ENCODE measurements around the gene TSPAN7. TPM values are rescaled to one million over a fixed set of nuclear protein-coding genes. Genes with fewer than 3 reads are reported as not detected.

TSPAN7 gene
- total RNA-seq, 1 experiment from 2014 or later, result not detected

GRCh38 chrX:38678821-38679220 is 117.5 kb downstream of the TSPAN7 start:
- H3K4me2 ChIP-seq, result no peak overlapping the region
- no peaks in the 10 kb centered on the region for H3K9me3 ChIP-seq (ENCODE audit: insufficient read depth, low read depth)
- H3K79me2 ChIP-seq (ENCODE audit: low read depth), result no peaks in the 10 kb centered on the region
- H4K20me1 ChIP-seq (ENCODE audit: insufficient read depth), result no peaks in the 10 kb centered on the region
- no peaks in the 10 kb centered on the region for H3K36me3 ChIP-seq (ENCODE audit: low read depth)
- no peaks in the 10 kb centered on the region for H3K27me3 ChIP-seq (ENCODE audit: insufficient read depth, low read depth)
- no peak overlapping the region for H3K27ac ChIP-seq
- ChIA-PET POLR2A (ENCODE audit: unreplicated experiment) (no interaction called here), CTCF (no interaction called here)
- H3K4me1 ChIP-seq (replicated peaks; ENCODE audit: insufficient read depth), result no peaks in the 10 kb centered on the region
- H3F3A ChIP-seq (ENCODE audit: insufficient read depth, low read depth), result no peaks in the 10 kb centered on the region
- intact Hi-C loops (cut with micrococcal nuclease; ENCODE audit: unreplicated experiment), result no loop called here
- no peak for DNase-seq
- H3K9me2 ChIP-seq (ENCODE audit: insufficient read depth), result no peaks in the 10 kb centered on the region
- TF ChIP-seq, protein P1, sequence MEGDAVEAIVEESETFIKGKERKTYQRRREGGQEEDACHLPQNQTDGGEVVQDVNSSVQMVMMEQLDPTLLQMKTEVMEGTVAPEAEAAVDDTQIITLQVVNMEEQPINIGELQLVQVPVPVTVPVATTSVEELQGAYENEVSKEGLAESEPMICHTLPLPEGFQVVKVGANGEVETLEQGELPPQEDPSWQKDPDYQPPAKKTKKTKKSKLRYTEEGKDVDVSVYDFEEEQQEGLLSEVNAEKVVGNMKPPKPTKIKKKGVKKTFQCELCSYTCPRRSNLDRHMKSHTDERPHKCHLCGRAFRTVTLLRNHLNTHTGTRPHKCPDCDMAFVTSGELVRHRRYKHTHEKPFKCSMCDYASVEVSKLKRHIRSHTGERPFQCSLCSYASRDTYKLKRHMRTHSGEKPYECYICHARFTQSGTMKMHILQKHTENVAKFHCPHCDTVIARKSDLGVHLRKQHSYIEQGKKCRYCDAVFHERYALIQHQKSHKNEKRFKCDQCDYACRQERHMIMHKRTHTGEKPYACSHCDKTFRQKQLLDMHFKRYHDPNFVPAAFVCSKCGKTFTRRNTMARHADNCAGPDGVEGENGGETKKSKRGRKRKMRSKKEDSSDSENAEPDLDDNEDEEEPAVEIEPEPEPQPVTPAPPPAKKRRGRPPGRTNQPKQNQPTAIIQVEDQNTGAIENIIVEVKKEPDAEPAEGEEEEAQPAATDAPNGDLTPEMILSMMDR (conservative IDR thresholded peaks at IDR 0.05), result no peak
- TF ChIP-seq EZH2 (IDR thresholded peaks at IDR 0.05; ENCODE audit: low read depth), result no peak
- no TSS peak for BruUV-seq (replicated peaks)
- no peak overlapping the region for H3K4me3 ChIP-seq
- no peak overlapping the region for H2AFZ ChIP-seq

DNA sequence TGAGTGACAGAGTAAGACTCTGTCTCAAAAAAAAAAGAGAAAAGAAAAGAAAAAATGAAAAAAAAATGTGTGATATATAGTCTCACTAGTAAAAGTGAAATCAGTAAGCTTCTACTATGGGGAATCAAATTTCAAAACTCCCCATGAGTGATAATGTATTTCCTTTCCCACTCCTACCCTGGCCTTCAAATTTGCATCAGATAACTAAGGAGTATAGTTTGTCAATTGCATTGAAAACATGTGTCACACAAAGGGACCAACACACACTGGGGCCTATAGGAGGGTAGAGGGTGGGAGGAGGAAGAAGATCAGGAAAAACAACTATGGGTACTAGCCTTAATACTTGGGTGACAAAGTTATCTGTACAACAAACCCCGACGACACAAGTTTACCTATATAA is 118.4 kb downstream of the TSPAN7 start:
- no peak for DNase-seq
- H3K27me3 ChIP-seq (ENCODE audit: insufficient read depth, low read depth), result no peaks in the 10 kb centered on the region
- H3K4me3 ChIP-seq, result no peak overlapping the region
- H3K9me3 ChIP-seq (ENCODE audit: insufficient read depth, low read depth), result no peaks in the 10 kb centered on the region
- H3K36me3 ChIP-seq (ENCODE audit: low read depth), result no peaks in the 10 kb centered on the region
- H4K20me1 ChIP-seq (ENCODE audit: insufficient read depth), result no peaks in the 10 kb centered on the region
- H3K4me1 ChIP-seq (replicated peaks; ENCODE audit: insufficient read depth), result no peaks in the 10 kb centered on the region
- H3K9me2 ChIP-seq (ENCODE audit: insufficient read depth), result no peaks in the 10 kb centered on the region
- H3K79me2 ChIP-seq (ENCODE audit: low read depth), result no peaks in the 10 kb centered on the region
- ChIA-PET POLR2A (ENCODE audit: unreplicated experiment) (no interaction called here), CTCF (no interaction called here)
- intact Hi-C loops (cut with micrococcal nuclease; ENCODE audit: unreplicated experiment), result no loop called here
- no peak overlapping the region for H3K4me2 ChIP-seq
- H3K27ac ChIP-seq, result no peak overlapping the region
- no TSS peak for BruUV-seq (replicated peaks)
- no peaks in the 10 kb centered on the region for H3F3A ChIP-seq (ENCODE audit: insufficient read depth, low read depth)
- no peak overlapping the region for H2AFZ ChIP-seq
- TF ChIP-seq, protein P1 (conservative IDR thresholded peaks at IDR 0.05), result no peak
- TF ChIP-seq EZH2 (IDR thresholded peaks at IDR 0.05; ENCODE audit: low read depth), result no peak

GRCh38 chrX:38682095-38682494 is 120.8 kb downstream of the TSPAN7 start:
- CTCF ChIA-PET, result no interaction called here
- H2AFZ ChIP-seq, result no peak overlapping the region
- H3K27ac ChIP-seq, result no peak overlapping the region
- H3K79me2 ChIP-seq (ENCODE audit: low read depth), result no peaks in the 10 kb centered on the region
- intact Hi-C loops (cut with micrococcal nuclease; ENCODE audit: unreplicated experiment), result no loop called here
- H3K36me3 ChIP-seq (ENCODE audit: low read depth), result no peaks in the 10 kb centered on the region
- H3K4me3 ChIP-seq, result no peak overlapping the region
- no peaks in the 10 kb centered on the region for H3K4me1 ChIP-seq (replicated peaks; ENCODE audit: insufficient read depth)
- H3K9me2 ChIP-seq (ENCODE audit: insufficient read depth), result no peaks in the 10 kb centered on the region
- H3F3A ChIP-seq (ENCODE audit: insufficient read depth, low read depth), result no peaks in the 10 kb centered on the region
- no peaks in the 10 kb centered on the region for H4K20me1 ChIP-seq (ENCODE audit: insufficient read depth)
- BruUV-seq (replicated peaks), result no TSS peak
- H3K9me3 ChIP-seq (ENCODE audit: insufficient read depth, low read depth), result no peaks in the 10 kb centered on the region
- no peaks in the 10 kb centered on the region for H3K27me3 ChIP-seq (ENCODE audit: insufficient read depth, low read depth)
- POLR2A ChIA-PET (ENCODE audit: unreplicated experiment), result no interaction called here
- DNase-seq, result no peak
- TF ChIP-seq, protein P1 (conservative IDR thresholded peaks at IDR 0.05), result no peak
- TF ChIP-seq EZH2 (IDR thresholded peaks at IDR 0.05; ENCODE audit: low read depth), result no peak
- no peak overlapping the region for H3K4me2 ChIP-seq
